Measurements from ENCODE around the gene TADA1. TPM values are rescaled to one million over a fixed set of nuclear protein-coding genes. Genes with fewer than 3 reads are reported as not detected.
A peak's percentile ranks its signal among the peaks of the same experiment; 100 is the strongest.

The TADA1 gene
- polyA plus RNA-seq, 1 of the 3 experiments (the other 2 are of a cell fraction), result 9.3 TPM

GRCh38 chr1:166843322-166843721 is 32.7 kb downstream of the TADA1 start (continued):
- TF ChIP-seq, protein P1, sequence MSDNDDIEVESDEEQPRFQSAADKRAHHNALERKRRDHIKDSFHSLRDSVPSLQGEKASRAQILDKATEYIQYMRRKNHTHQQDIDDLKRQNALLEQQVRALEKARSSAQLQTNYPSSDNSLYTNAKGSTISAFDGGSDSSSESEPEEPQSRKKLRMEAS (IDR thresholded peaks at IDR 0.05; ENCODE audit: low read depth), result no peak
- TF ChIP-seq RAD21 (IDR thresholded peaks at IDR 0.05; ENCODE audit: low read length), result no peak
- no peak for TF ChIP-seq NFIC (IDR thresholded peaks at IDR 0.05; ENCODE audit: borderline replicate concordance)
- no peak for TF ChIP-seq SMC3 (IDR thresholded peaks at IDR 0.05; ENCODE audit: low read depth, low read length)
- TF ChIP-seq, protein P2, sequence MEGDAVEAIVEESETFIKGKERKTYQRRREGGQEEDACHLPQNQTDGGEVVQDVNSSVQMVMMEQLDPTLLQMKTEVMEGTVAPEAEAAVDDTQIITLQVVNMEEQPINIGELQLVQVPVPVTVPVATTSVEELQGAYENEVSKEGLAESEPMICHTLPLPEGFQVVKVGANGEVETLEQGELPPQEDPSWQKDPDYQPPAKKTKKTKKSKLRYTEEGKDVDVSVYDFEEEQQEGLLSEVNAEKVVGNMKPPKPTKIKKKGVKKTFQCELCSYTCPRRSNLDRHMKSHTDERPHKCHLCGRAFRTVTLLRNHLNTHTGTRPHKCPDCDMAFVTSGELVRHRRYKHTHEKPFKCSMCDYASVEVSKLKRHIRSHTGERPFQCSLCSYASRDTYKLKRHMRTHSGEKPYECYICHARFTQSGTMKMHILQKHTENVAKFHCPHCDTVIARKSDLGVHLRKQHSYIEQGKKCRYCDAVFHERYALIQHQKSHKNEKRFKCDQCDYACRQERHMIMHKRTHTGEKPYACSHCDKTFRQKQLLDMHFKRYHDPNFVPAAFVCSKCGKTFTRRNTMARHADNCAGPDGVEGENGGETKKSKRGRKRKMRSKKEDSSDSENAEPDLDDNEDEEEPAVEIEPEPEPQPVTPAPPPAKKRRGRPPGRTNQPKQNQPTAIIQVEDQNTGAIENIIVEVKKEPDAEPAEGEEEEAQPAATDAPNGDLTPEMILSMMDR (IDR thresholded peaks at IDR 0.05), result no peak
- TF ChIP-seq EP300 (IDR thresholded peaks at IDR 0.05; ENCODE audit: borderline replicate concordance in 1 of 2, low read depth in 1 of 2, low read length in 1 of 2), result no peak

- Histone ChIP-seq H3K9ac (peak overlapping the region; percentile 73), H3K4me1 (ENCODE audit: control insufficient read depth in 1 of 2, insufficient read depth in 2 of 2, low read depth in 1 of 2, low read length in 1 of 2) (peaks cover 15 to 23% of the 10 kb centered on the region in 2 experiments; a peak in 3 of 4 replicates), H2AFZ (ENCODE audit: low read depth) (peak overlapping the region; percentile 72), H3K27me3 (ENCODE audit: insufficient read depth) (no peaks in the 10 kb centered on the region), H3K9me2 (no peaks in the 10 kb centered on the region), H3K4me2 (peak overlapping the region; percentile 83), H3K9me3 (no peaks in the 10 kb centered on the region), H4K20me1 (ENCODE audit: insufficient read depth) (0 out of 2 replicates have a peak, but pooled peaks cover 4% of the 10 kb centered on the region), H3K36me3 (replicated peaks in 1 of 2; ENCODE audit: control insufficient read depth in 1 of 2, insufficient read depth in 2 of 2, low read length in 1 of 2) (peaks cover 30 to 48% of the 10 kb centered on the region in 2 experiments), H3F3A (replicated peaks; ENCODE audit: insufficient read depth) (no peaks in the 10 kb centered on the region), H3K27ac (ENCODE audit: low read depth in 2 of 2, low read length in 1 of 2) (peak overlapping the region; percentile 12 to 91; a peak in 3 of 4 replicates), H3K4me3 (ENCODE audit: low read depth in 2 of 2, low read length in 1 of 2) (peak overlapping the region; percentile 71 to 78), H3K79me2 (ENCODE audit: insufficient read depth) (peaks cover 47% of the 10 kb centered on the region)
- CTCF ChIA-PET, result interaction anchor here (1.3 to 1.5 kb wide), 3 partner anchors 14 to 15 kb away, joined by 3 read pairs; no protein-coding TSS in a partner anchor
- TF ChIP-seq SIN3A (IDR thresholded peaks at IDR 0.05; ENCODE audit: borderline replicate concordance, low read depth, low read length) (no peak), MXI1 (IDR thresholded peaks at IDR 0.05; ENCODE audit: low read depth, low read length) (0 out of 2 replicates have a peak, but pooled peaks have one; percentile 14)
- TF ChIP-seq, protein P1 (IDR thresholded peaks at IDR 0.05; ENCODE audit: low read depth), result no peak
- POLR2A ChIA-PET, result interaction anchor here (1.5 kb wide), 1 partner anchor 14 kb away, joined by 4 read pairs; no protein-coding TSS in a partner anchor
- DNase-seq, result peak; percentile 20
- WGBS (ENCODE audit: low lambda C conversion rate), result 67% methylated on average over 16 of the region's 16 CpGs
Observed at GRCh38 chr1:166840309-166841274, 35.5 kb downstream of the TADA1 start.

Data from SK-N-SH (cell line).